ENCODE results near the gene ZNF846.

- TF ChIP-seq CTCF (conservative IDR thresholded peaks at IDR 0.05; ENCODE audit: low read depth, low read length) (no peak), FOS (IDR thresholded peaks at IDR 0.05; ENCODE audit: low read depth, low read length) (no peak), POLR2A (IDR thresholded peaks at IDR 0.05; ENCODE audit: low read depth, low read length) (no peak), BHLHE40 (IDR thresholded peaks at IDR 0.05; ENCODE audit: low read depth, low read length) (no peak), MAFK (IDR thresholded peaks at IDR 0.05; ENCODE audit: low read depth, low read length) (no peak), USF2 (IDR thresholded peaks at IDR 0.05; ENCODE audit: low read depth, low read length) (no peak), MAZ (IDR thresholded peaks at IDR 0.05; ENCODE audit: borderline replicate concordance, low read depth, low read length) (no peak), MXI1 (IDR thresholded peaks at IDR 0.05; ENCODE audit: borderline replicate concordance, low read depth, low read length) (no peak), RAD21 (IDR thresholded peaks at IDR 0.05; ENCODE audit: low read length) (no peak)
These were observed 46.7 kb downstream of the ZNF846 start for GRCh38 chr19:9721861-9722260.
